Stimulated activated CD8-positive, alpha-beta memory T cell treated with anti-CD3 and anti-CD28 coated beads, Interleukin-4, amount 100 ng/mL, for 48 hours (primary cell): ENCODE data around the gene WSB1.

Source experiments
- DNase-seq: peaks from one replicate; pipeline ENCODE4 v3.0.0-alpha.2; 2020

Gene WSB1

GRCh38 chr17:27339836-27340550, 46.1 kb downstream of the WSB1 start:
- DNase-seq, result peak; percentile 62

DNA sequence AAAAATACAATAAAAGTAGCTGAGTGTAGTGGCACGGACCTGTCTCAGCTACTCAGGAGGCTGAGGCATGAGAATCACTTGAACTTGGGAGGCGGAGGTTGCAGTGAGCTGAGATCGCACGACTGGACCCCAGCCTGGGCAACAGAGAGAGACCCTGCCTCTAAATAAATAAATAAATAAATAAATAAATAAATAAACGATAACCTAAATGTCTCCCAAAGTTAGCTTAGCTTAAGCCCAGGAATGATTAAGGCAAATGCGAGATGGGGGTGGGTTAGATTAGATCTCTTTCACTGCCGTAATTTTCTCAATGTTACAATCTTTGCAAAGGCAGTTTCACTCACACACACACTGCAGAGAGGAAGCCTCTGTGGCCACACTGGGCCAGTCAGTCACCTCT, 46.7 kb downstream of the WSB1 start:
- DNase-seq, result no peak

DNA sequence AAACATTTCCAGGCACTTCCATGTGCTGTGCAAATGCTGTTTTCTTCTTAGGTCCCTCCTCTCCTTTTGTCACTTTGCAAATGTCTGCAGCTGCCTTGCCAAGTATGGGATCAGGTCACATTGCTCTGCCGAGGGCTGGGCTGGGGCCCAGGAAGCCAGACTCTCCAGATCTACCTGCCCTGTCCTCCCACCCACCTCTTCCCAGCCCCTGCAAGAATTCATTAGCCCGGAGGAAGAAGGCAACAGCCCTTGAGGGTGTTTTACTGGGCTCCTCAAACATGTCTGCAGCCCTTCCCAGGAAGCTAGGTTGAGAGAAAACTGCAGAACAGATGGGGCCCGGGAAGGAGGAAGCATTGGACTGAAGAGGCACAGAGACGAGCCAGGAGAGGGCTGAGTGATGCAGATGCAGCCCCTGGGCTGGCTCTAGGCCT, 47.1 kb downstream of the WSB1 start:
- no peak for DNase-seq

DNA sequence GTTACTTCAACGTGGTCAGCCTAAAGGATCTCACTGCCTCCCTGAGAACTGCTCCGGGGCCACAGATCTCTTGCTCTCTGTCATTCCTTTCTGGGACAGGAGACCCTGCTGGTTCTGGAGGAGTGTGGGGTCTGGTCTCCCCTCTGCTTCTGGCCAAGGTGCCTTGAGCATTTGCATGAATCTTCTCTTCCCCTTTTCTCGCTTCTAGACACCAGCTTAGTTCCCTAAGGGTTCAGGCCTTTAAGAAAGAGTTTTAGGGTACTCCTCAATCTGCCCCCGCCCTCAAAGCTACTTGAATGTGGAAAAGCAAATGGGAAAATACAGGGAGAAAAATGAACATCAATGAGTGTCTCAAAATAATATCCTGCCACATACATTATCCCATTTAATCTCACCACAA, 48.1 kb downstream of the WSB1 start:
- DNase-seq, result no peak

DNA sequence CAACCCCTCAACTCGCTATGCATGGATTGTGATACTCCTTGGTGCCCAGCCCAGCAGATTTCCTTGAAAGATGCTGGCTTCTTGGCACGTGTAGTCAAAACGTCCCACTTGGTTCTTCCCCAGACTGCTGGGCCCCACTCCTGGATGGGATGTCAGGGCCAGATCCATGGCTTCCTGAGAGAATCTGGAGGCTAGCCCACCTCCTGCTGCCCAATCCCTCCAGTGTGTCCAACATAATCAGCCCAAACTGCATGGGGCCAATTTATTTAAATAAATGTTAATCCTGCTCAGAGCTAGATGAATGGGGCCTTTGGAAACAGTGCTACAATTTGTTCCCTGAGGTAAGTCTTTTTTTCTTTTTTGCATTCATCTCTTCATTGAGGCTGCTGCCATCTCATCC, 49.4 kb downstream of the WSB1 start:
- DNase-seq, result no peak

DNA sequence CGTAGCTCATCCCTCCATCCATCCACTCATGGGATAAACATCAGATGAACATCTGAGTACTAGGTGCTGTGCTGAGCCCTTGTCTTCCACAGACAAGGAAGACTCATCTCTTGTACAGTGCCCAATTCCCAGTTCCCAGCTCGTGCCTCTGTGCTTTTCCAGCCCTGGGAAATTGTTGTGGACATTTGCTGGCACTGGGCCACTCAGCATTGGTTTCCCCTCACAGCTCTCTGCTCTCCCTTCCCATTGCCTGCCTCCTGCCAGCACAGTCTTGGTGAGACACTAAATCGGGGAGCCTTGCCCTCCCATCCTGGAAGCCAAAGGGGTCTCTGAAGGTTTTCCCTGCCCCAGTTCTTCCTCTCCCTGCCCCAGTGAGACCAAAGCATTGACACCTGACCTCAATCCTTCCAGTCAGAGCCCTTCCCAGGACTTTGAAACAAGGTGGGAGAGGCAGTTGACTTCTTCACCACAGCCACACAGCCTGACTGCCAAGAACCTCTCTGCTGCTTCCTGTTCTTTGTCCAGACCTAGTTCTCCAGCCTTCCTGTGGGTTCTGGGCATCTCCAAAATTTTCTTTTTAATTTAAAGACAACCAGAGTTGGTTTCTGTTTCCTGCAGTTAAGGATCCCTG, 50.2 kb downstream of the WSB1 start:
- no peak for DNase-seq

- no peak for DNase-seq
Measured at GRCh38 chr17:27345141-27345904, 51.4 kb downstream of the WSB1 start.

DNA sequence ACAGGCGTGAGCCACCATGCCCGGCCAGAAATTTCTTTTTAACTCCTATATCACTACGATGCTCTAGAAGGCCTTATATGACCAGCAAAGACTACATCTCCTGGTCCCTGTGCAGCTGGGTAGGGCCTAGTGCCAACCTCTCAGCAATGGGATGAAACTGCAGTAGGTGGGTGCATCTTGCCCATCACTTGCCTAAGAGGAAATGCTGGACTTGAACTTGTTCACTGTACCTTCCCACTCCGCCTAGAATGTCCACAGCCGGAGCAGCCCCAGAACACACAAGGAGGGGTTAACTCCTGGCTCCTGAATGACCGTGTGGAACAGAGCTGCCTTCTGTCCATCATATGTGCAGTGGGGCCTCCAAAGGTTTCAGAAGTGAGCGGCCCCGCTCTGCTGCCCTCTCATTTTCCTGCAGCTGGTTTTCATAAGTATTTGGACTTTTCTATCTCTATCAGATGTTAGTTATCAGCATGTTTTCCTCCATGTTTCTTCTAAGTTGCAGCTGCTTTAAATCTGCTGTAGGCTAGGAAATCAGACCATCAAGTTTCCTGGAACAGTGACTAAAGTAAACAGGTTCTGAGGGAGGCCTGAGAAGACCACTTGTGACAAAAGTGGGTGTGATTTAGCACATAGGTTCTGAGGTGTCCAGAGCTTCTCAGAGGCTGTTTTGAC, 52.5 kb downstream of the WSB1 start:
- no peak for DNase-seq

- DNase-seq, result no peak
Measured at GRCh38 chr17:27348196-27348595, 54.3 kb downstream of the WSB1 start.

DNA sequence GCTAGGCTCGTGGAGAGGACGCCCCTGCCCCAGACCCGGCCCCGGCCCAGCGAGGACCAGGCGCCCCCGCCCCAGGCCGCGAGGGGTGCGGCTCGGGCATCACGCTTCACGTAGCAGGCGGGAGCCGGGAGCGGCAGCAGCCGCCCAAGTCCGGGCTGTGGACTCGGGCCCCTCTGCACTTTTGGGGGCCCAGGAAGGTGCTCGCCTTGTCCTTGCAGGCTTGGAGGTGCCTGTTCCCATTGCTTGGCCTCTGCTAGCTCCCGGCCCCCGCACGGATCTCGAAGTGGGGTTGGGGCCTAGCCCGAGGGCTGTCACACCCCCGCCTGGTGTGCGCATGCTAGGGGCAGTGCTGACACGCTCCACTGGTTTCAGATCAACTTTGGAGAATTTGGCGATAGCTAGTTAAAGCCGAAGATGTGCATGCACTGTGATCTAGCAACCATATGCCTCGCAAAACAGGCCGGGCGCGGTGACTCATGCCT, 55.7 kb downstream of the WSB1 start:
- DNase-seq, result no peak

GRCh38 chr17:27351759-27352158, 57.8 kb downstream of the WSB1 start:
- no peak for DNase-seq

DNA sequence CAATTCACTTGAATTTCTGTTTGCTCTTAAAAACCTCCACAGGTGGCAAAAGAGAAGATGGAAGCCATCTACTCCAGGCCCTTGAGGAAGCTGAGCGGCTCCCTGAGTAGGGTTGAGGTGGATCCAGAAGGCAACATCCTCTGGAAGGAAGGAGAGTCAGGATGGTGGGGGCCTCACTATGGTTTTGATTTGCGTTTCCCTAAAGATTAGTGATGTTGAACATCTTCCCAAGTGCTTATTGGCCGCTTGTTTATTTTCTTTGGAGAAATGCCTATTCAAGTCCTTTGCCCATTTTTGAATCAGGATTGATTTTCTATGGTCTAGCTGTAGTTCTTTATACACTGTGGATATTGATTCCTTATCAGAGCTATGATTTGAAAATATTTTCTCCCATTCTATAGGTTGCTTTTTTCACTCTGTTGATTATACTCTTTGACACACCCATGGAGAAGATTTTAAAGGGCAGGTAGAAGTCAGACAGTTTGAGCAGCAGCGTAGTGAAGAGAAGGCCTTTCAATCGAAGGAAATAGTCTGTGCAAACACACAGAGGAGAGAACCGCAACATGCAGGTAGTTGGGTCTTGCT, 58.6 kb downstream of the WSB1 start:
- DNase-seq, result no peak

DNA sequence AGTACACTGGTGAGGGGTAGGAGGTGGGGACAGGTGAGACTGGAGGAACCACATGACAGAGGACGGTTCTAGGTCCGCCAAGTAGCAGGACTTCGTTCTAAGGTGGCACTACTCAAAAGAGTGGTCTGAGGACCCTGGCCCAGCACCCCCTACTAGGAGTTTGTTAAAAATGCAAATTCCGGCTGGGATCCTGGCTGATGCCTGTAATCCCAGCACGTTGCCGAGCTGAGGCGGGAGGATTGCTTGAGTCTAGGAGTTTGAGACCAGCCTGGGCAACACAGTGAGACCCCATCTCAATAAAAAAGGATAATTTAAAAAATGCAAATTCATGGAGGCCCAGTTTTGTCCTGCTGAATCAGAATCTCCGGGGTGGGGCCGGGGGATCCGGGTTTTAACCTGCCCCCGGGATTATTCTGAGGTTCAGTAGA, 59.1 kb downstream of the WSB1 start:
- no peak for DNase-seq

- peak; percentile 90 for DNase-seq
Measured at GRCh38 chr17:27353461-27354050, 59.6 kb downstream of the WSB1 start.

- DNase-seq, result no peak
Measured at GRCh38 chr17:27354051-27354490, 60.2 kb downstream of the WSB1 start.

DNA sequence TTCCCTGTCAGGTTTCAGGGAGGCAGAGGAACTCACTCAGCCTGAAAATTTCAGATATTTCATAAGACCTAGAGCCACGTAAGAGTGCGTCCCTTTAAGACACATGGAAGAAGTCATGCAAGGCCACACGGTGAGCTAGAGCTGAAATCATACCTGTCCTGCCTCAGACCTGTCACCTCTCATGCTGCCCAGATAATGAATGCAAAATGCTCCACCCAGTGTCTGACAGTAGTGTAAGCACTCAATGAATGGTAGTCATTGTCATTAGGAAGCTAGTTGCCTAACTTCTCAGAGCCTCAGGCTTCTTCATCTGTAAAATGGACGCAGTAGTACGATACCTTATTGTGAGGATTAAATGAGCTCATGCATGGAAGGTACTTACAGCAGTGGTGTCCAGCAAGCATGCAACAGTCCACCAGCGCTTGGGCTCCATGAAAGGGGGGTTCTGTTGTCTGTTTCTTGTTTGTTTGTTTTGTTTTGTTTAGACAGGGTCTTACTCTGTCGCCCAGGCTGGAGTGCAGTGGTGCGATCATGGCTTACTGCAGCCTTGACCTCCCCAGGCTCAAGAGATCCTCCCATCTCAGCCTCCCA, 60.7 kb downstream of the WSB1 start:
- no peak for DNase-seq

- no peak for DNase-seq
Measured at GRCh38 chr17:27355419-27355818, 61.5 kb downstream of the WSB1 start.

DNA sequence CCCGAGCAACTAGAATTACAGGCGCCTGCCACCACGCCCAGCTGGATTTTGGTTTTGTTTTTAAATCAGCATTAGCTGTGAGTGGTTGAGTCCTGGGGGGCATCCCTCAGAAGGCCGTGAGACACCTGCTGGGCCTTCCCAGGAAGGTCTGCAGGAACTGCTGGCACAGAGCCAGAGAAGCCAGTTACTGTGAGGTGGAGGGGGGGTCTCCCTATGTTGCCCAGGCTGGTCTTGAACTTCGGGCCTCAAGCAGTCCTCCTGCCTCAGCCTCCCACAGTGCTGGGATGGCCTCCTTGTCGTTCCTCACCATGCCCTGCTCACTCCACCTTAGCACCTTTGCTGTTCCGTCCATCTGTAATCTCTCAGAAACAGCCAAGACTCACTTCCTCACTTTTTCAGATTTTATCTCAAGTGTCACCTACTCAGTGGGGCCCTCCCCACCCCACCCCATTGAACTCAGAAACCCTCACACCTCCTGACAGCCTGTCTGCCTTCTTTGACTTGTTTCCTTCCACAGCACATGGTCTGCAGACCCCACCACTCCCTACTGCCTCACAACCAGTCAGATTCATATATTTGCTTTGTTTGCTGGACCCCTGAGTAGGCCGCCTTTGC, 62.3 kb downstream of the WSB1 start:
- no peak for DNase-seq

GRCh38 chr17:27357236-27357635, 63.3 kb downstream of the WSB1 start:
- no peak for DNase-seq

DNA sequence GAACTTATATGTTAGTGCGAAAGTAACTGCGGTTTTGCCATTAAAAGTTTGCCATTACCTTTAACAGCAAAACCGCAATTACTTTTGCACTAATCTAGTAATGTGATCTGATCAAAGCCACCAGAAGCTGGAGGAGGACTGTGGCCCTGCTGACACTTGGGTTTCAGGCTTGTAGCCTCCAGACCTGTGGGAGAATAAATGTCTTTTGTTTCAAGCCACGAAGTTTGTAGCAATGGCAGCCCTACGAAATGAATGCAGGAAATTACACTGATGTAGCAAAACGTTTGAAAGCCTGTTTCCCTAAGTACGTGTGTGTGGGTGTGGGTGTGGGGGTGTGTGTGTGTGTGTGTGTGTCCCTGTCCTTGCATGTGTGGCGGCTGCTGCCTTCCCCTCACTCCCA, 66.6 kb downstream of the WSB1 start:
- no peak for DNase-seq

DNA sequence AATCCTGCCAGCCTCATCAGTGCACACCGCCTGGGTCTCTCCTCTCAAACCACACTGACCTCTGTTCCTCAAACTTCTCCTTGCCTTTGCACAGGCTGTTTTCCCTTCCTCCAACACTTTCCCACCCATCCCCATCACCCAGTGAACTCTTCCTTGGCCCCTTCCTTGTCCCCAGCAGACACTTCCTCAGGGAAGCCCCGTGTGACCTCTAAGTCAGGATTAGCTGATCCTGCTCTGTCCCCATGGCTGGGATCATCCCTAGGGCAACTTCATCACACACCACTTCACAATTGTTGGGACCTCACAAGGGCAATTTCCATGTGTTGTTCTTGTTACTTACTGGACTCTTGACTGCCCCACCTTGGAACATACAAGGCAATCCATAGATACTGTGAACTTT, 67.8 kb downstream of the WSB1 start:
- DNase-seq, result no peak

GRCh38 chr17:27362503-27362902, 68.6 kb downstream of the WSB1 start:
- no peak for DNase-seq
